SU-DHL-6 (cell line): ENCODE results near the gene AXL.

Source experiments
- EZH2phosphoT487 ChIP-seq: fragments of 200-600 bp; sonication (generic), shearing (Covaris generic); conservative IDR thresholded peaks from 2 replicates; pipeline ENCODE4 v1.6.1; 2018; ENCODE audit warnings: mild to moderate bottlenecking, antibody characterized with exemption, low read length, moderate library complexity, mixed read lengths
- TF ChIP-seq, protein P1 (sequence below): fragments of 200-600 bp; sonication (generic); IDR thresholded peaks from one replicate; pipeline ENCODE4 v1.5.1; 2017; ENCODE audit warnings: antibody characterized with exemption, mild to moderate bottlenecking, low read length, moderate library complexity; ENCODE audit not compliant: insufficient read depth, poor library complexity, severe bottlenecking

DNA sequence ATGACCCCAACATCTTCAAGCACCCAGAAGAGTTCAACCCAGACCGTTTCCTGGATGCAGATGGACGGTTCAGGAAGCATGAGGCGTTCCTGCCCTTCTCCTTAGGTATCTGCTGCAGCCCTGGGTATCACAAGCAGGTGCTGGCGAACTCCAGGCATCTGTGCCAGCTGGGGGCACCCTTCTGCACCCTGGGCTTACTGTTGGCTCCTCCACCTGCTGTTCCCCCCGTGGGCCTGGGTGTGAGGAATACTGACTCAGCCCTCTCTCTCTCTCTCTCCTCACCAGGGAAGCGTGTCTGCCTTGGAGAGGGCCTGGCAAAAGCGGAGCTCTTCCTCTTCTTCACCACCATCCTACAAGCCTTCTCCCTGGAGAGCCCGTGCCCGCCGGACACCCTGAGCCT lies 13.0 kb upstream of the AXL start:
- TF ChIP-seq, protein P1, sequence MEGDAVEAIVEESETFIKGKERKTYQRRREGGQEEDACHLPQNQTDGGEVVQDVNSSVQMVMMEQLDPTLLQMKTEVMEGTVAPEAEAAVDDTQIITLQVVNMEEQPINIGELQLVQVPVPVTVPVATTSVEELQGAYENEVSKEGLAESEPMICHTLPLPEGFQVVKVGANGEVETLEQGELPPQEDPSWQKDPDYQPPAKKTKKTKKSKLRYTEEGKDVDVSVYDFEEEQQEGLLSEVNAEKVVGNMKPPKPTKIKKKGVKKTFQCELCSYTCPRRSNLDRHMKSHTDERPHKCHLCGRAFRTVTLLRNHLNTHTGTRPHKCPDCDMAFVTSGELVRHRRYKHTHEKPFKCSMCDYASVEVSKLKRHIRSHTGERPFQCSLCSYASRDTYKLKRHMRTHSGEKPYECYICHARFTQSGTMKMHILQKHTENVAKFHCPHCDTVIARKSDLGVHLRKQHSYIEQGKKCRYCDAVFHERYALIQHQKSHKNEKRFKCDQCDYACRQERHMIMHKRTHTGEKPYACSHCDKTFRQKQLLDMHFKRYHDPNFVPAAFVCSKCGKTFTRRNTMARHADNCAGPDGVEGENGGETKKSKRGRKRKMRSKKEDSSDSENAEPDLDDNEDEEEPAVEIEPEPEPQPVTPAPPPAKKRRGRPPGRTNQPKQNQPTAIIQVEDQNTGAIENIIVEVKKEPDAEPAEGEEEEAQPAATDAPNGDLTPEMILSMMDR, result no peak
- no peak for TF ChIP-seq EZH2phosphoT487
